Tibial artery (tissue), 4 donors: ENCODE measurements around the gene SOX13.

Experiments
- DNase-seq, 2 donors: peaks; one replicate each; pipeline ENCODE4 v3.0.0-alpha.2; 2019
- H3K27ac ChIP-seq, 2 donors: fragments of 200-600 bp; sonication (generic) in 1 of 2; 1 replicate in 1 of 2; 2 replicates in 1 of 2; pipeline ENCODE4 v1.5.1; 2018 to 2019; ENCODE audit warnings: mild to moderate bottlenecking in 1 of 2
- H3K27me3 ChIP-seq, 2 donors: fragments of 200-600 bp; sonication (generic) in 1 of 2; one replicate each; pipeline versions ENCODE4 v1.5.1 to v1.6.0; 2016 to 2019
- H3K36me3 ChIP-seq, 3 donors: fragments of 200-600 bp; sonication (generic) in 2 of 3; one replicate each; pipeline ENCODE4 v1.5.1; 2016 to 2019; ENCODE audit warnings: mild to moderate bottlenecking in 2 of 3
- H3K4me1 ChIP-seq, 4 donors: fragments of 200-600 bp; sonication (generic) in 2 of 4; 1 replicate in 3 of 4; 2 replicates in 1 of 4; pipeline ENCODE4 v1.5.1; 2016 to 2019
- H3K4me3 ChIP-seq, 2 donors: fragments of 200-600 bp; sonication (generic) in 1 of 2; 1 replicate in 1 of 2; 2 replicates in 1 of 2; pipeline ENCODE4 v1.5.1; 2018 to 2019; ENCODE audit warnings: mild to moderate bottlenecking in 2 of 2
- H3K9me3 ChIP-seq, 3 donors: fragments of 200-600 bp; sonication (generic) in 1 of 3; one replicate each; pipeline ENCODE4 v1.5.1; 2016 to 2019
- CTCF ChIP-seq, 2 experiments: fragments of 200-600 bp in 1 of 2; fragments of 450-650 bp in 1 of 2; IDR thresholded peaks; one replicate each; pipeline ENCODE4 v1.5.1; 2017 to 2019; ENCODE audit warnings: antibody characterized with exemption in 2 of 2, mild to moderate bottlenecking in 1 of 2, moderate library complexity in 1 of 2
- intact Hi-C: fragments of 100-400 bp; cut with DNase I; formaldehyde crosslinking; loops from one replicate; pipeline ENCODE4 v1.15.0; 2023; ENCODE audit warnings: low total_unique reads

The SOX13 gene

GRCh38 chr1:204136814-204137213 is 63.9 kb downstream of the SOX13 start:
- Histone ChIP-seq H3K4me1 (peaks cover 0 to 4% (median under 1%) of the 10 kb centered on the region in 4 donors), H3K4me3 (no peak overlapping the region), H3K27me3 (no peaks in the 10 kb centered on the region), H3K36me3 (peaks cover 59 to 87% (median 75%) of the 10 kb centered on the region in 3 donors), H3K9me3 (no peaks in the 10 kb centered on the region), H3K27ac (no peak overlapping the region)
- no peak for DNase-seq
- intact Hi-C loops: no loop called here
- TF ChIP-seq CTCF (IDR thresholded peaks at IDR 0.05): no peak

DNA sequence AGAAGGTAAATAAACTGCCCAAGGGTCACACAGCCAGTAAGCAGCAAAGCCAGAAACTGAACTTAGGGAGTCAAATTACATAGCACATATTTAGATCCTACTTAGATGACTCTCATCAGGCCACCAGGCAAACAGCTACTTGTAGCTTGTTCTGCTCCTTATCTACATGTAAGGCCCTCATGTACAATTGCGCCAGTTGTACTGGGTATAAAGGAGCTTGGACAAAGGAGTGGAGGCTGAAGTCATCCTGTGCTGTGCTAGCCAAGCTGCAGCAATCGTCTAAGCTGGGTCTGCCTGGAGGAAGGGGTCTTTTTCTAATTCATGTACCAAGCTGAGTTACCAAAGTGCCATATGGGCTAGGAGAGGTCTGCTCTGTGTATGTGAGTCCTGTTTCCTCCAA is 66.2 kb downstream of the SOX13 start:
- Histone ChIP-seq H3K27ac (no peak overlapping the region), H3K27me3 (no peaks in the 10 kb centered on the region), H3K9me3 (no peaks in the 10 kb centered on the region), H3K4me3 (no peak overlapping the region), H3K36me3 (peaks cover 70 to 92% (median 81%) of the 10 kb centered on the region in 3 donors), H3K4me1 (no peaks in the 10 kb centered on the region)
- no peak for TF ChIP-seq CTCF (IDR thresholded peaks at IDR 0.05)
- DNase-seq: no peak
- intact Hi-C loops: no loop called here

GRCh38 chr1:204139952-204140351 is 67.0 kb downstream of the SOX13 start:
- peaks cover 62 to 87% (median 73%) of the 10 kb centered on the region in 3 donors for H3K36me3 ChIP-seq
- H3K4me1 ChIP-seq: no peaks in the 10 kb centered on the region
- no peak overlapping the region for H3K4me3 ChIP-seq
- no peaks in the 10 kb centered on the region for H3K9me3 ChIP-seq
- no peak overlapping the region for H3K27ac ChIP-seq
- H3K27me3 ChIP-seq: no peaks in the 10 kb centered on the region
- no peak for TF ChIP-seq CTCF (IDR thresholded peaks at IDR 0.05)
- DNase-seq: no peak
- intact Hi-C loops: no loop called here

DNA sequence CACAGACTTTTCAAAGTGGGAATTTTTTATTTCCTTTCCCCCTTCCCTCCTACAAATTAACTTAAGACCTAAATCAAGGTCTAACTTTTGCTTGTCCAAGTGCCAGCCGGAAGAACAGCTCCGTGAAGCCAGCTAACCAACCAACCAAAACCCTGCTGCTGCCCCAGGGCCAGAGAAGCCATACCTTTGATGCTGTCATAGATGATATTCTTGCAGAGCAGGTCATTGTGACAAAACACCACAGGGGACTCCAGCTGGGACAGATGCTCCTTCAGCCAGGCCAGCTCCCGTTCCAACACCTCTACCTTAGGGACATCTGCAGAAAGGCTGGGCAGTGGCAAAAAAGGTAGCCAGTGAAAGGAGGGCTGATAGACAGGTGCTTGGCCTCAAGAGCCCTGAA is 68.2 kb downstream of the SOX13 start:
- no peak overlapping the region for H3K4me3 ChIP-seq
- no peak for TF ChIP-seq CTCF (IDR thresholded peaks at IDR 0.05)
- no peaks in the 10 kb centered on the region for H3K9me3 ChIP-seq
- no peak for DNase-seq
- H3K27ac ChIP-seq: no peak overlapping the region
- intact Hi-C loops: no loop called here
- H3K27me3 ChIP-seq: no peaks in the 10 kb centered on the region
- H3K4me1 ChIP-seq: no peaks in the 10 kb centered on the region
- H3K36me3 ChIP-seq: peaks cover 56 to 87% (median 61%) of the 10 kb centered on the region in 3 donors

GRCh38 chr1:204142032-204142974 is 69.4 kb downstream of the SOX13 start:
- intact Hi-C loops: no loop called here

More at GRCh38 chr1:204142032-204142974, 69.4 kb downstream of the SOX13 start:
- H3K4me1 ChIP-seq: no peaks in the 10 kb centered on the region
- TF ChIP-seq CTCF (IDR thresholded peaks at IDR 0.05): no peak
- no peak overlapping the region for H3K27ac ChIP-seq
- DNase-seq: no peak
- no peaks in the 10 kb centered on the region for H3K27me3 ChIP-seq
- no peaks in the 10 kb centered on the region for H3K9me3 ChIP-seq
- H3K4me3 ChIP-seq: no peak overlapping the region
- H3K36me3 ChIP-seq: peaks cover 49 to 87% (median 50%) of the 10 kb centered on the region in 3 donors
